Liver (tissue), 3 donors: ENCODE data around the gene SFMBT2.
"Not testable (repeated sequence)": the region's sequence is repeated elsewhere in the genome, so short reads cannot be mapped to it uniquely, and the experiment has no call there.

Source experiments
- CTCF ChIP-seq: fragments of 150-350 bp; IDR thresholded peaks from 2 replicates; pipeline ENCODE4 v1.5.1; 2017; ENCODE audit warnings: improper control_type of control experiment, low read depth, low read length; ENCODE audit not compliant: missing input control
- EGR1 ChIP-seq, 2 donors: IDR thresholded peaks; 2 replicates each; pipeline ENCODE4 v1.6.1; 2016 to 2018; ENCODE audit warnings: antibody characterized with exemption in 2 of 2, low read depth in 2 of 2
- GABPA ChIP-seq, 2 donors: IDR thresholded peaks in 1 of 2; conservative IDR thresholded peaks in 1 of 2; 2 replicates each; pipeline ENCODE4 v1.6.1; 2016; ENCODE audit warnings: antibody characterized with exemption in 2 of 2, mild to moderate bottlenecking in 1 of 2, moderate library complexity in 1 of 2
- HNF4A ChIP-seq, 2 donors: conservative IDR thresholded peaks; 2 replicates each; pipeline ENCODE4 v1.6.1; 2016; ENCODE audit warnings: antibody characterized with exemption in 2 of 2, mild to moderate bottlenecking in 2 of 2
- HNF4G ChIP-seq: IDR thresholded peaks from 2 replicates; pipeline ENCODE4 v1.6.1; 2016; ENCODE audit warnings: antibody characterized with exemption
- JUND ChIP-seq, 2 donors: IDR thresholded peaks; 2 replicates each; pipeline ENCODE4 v1.6.1; 2016; ENCODE audit warnings: antibody characterized with exemption in 2 of 2
- MAX ChIP-seq: IDR thresholded peaks from 2 replicates; pipeline ENCODE4 v1.6.1; 2016; ENCODE audit warnings: antibody characterized with exemption
- RAD21 ChIP-seq, 2 donors: IDR thresholded peaks; 2 replicates each; pipeline ENCODE4 v1.6.1; 2016; ENCODE audit warnings: antibody characterized with exemption in 2 of 2, mild to moderate bottlenecking in 2 of 2
- RXRA ChIP-seq, 2 donors: IDR thresholded peaks; 2 replicates each; pipeline ENCODE4 v1.6.1; 2017 to 2018; ENCODE audit warnings: antibody characterized with exemption in 2 of 2, mild to moderate bottlenecking in 1 of 2
- TAF1 ChIP-seq: conservative IDR thresholded peaks from 2 replicates; pipeline ENCODE4 v1.6.1; 2016; ENCODE audit warnings: antibody characterized with exemption, mild to moderate bottlenecking
- YY1 ChIP-seq: IDR thresholded peaks from 2 replicates; pipeline ENCODE4 v1.6.1; 2016; ENCODE audit warnings: antibody characterized with exemption, mild to moderate bottlenecking
- ZBTB33 ChIP-seq: IDR thresholded peaks from 2 replicates; pipeline ENCODE4 v1.6.1; 2016; ENCODE audit warnings: antibody characterized with exemption
- TF ChIP-seq, protein P1 (sequence below): IDR thresholded peaks from 2 replicates; pipeline ENCODE4 v1.6.1; 2016; ENCODE audit warnings: antibody characterized with exemption
- TF ChIP-seq, protein P2 (sequence below): IDR thresholded peaks from 2 replicates; pipeline ENCODE4 v1.6.1; 2016; ENCODE audit warnings: antibody characterized with exemption, mild to moderate bottlenecking
- donor health status: healthy.
- donor health status: healthy.

GRCh38 chr10:7299601-7300325 is 111.1 kb downstream of the SFMBT2 start:
- not testable (repeated sequence) for TF ChIP-seq CTCF; HNF4A (conservative IDR thresholded peaks at IDR 0.05); HNF4G; MAX; TAF1; GABPA (IDR thresholded peaks at IDR 0.05 in 1 of 2, conservative IDR thresholded peaks at IDR 0.05 in 1 of 2); RAD21 (IDR thresholded peaks at IDR 0.05); JUND (IDR thresholded peaks at IDR 0.05); EGR1 (IDR thresholded peaks at IDR 0.05; ENCODE audit: low read depth in 2 of 2); YY1; ZBTB33; RXRA (IDR thresholded peaks at IDR 0.05)
- TF ChIP-seq, protein P1, sequence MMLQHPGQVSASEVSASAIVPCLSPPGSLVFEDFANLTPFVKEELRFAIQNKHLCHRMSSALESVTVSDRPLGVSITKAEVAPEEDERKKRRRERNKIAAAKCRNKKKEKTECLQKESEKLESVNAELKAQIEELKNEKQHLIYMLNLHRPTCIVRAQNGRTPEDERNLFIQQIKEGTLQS, result not testable (repeated sequence)
- TF ChIP-seq, protein P2, sequence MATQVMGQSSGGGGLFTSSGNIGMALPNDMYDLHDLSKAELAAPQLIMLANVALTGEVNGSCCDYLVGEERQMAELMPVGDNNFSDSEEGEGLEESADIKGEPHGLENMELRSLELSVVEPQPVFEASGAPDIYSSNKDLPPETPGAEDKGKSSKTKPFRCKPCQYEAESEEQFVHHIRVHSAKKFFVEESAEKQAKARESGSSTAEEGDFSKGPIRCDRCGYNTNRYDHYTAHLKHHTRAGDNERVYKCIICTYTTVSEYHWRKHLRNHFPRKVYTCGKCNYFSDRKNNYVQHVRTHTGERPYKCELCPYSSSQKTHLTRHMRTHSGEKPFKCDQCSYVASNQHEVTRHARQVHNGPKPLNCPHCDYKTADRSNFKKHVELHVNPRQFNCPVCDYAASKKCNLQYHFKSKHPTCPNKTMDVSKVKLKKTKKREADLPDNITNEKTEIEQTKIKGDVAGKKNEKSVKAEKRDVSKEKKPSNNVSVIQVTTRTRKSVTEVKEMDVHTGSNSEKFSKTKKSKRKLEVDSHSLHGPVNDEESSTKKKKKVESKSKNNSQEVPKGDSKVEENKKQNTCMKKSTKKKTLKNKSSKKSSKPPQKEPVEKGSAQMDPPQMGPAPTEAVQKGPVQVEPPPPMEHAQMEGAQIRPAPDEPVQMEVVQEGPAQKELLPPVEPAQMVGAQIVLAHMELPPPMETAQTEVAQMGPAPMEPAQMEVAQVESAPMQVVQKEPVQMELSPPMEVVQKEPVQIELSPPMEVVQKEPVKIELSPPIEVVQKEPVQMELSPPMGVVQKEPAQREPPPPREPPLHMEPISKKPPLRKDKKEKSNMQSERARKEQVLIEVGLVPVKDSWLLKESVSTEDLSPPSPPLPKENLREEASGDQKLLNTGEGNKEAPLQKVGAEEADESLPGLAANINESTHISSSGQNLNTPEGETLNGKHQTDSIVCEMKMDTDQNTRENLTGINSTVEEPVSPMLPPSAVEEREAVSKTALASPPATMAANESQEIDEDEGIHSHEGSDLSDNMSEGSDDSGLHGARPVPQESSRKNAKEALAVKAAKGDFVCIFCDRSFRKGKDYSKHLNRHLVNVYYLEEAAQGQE, result not testable (repeated sequence)
